GM18507 (cell line): ENCODE measurements around the gene SDF2L1.
"Not testable (repeated sequence)": the region's sequence is repeated elsewhere in the genome, so short reads cannot be mapped to it uniquely, and the experiment has no call there.

Experiments
- DNase-seq: peaks from one replicate; pipeline ENCODE4 v3.0.0; 2011; ENCODE audit warnings: low read depth; ENCODE audit not compliant: insufficient read length; ENCODE audit errors: extremely low spot score
- FAIRE-seq: peaks from 2 replicates; lab custom pipeline; 2011; peaks lifted over from hg19 to GRCh38; lab: Jason Lieb, UNC

SDF2L1 gene

DNA sequence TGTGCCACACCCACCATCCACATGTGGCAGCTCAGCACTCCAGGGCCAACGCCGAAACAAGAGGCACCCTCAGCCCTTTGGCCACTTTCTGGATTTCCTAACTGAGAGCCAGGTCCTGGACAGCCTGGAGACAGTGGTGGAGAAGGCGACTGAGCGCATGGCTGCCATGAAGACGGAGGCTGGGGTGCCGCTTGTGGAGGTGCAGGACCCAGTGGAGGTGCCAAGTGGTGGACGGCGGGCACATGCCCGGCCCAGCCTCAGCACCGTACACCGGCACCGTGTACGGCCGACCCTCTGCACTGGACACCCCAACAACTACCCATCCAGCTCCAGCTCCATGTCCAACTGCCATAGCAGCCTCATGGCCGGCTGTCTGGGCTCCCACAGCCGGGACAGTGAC, 8.0 kb upstream of the SDF2L1 start:
- no peak for FAIRE-seq
- no peak for DNase-seq

DNA sequence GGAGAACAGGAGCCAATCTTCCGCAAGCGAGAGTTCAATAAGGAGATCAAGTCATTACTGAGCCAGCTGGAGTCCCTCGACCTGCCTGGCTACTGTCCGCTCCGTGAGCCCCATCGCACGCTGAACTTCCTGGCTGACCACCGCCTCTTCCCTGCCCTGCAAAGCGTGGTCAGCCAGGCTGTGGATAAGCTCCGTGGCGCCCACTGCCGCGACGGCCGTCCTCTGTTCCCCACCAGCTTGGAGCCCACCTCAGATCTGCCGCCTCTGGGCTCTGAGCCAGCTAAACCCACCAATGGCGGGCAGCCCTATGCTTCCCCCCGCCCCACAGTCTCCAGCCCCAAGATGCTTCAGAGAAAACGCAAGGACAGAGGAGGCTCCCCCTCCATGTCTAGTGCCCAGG, 7.3 kb upstream of the SDF2L1 start:
- DNase-seq, result no peak
- FAIRE-seq, result no peak

DNA sequence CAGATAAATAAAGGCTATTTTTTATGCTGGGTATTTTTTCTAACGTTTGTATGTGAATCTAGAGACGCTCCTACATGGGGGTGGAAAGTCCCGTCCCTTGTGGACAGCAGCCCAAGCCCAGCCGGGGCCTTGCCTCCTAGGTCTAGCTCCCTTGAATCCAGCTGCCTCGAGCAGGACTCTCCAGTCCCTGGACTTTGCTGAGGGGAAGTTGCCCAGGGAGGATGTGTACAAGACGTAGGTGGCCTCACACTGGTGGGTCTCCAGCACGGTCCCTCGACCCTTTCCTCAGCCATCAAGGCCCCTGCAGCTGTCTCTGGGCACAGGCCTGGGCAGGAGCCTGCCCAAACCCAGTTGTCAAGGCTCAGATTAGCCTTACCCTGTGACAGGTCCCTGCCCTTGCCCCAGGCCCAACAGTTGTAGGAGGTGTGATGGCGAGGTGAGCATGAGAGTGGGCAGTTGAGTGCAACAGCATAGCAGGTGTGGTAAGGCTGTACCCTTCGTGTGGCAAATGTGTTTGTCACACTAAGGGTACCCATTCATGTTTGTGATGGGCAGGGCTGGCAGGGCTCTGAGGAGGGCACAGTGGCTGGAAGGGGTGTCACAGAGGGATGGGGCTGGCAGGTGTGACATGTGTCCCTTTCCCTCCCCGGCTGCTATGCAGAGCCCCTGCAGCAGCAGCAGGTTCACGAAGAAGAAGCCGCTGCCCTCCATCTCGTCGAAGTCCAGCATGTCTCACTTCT, 6.2 kb upstream of the SDF2L1 start:
- DNase-seq, result no peak
- no peak for FAIRE-seq

DNA sequence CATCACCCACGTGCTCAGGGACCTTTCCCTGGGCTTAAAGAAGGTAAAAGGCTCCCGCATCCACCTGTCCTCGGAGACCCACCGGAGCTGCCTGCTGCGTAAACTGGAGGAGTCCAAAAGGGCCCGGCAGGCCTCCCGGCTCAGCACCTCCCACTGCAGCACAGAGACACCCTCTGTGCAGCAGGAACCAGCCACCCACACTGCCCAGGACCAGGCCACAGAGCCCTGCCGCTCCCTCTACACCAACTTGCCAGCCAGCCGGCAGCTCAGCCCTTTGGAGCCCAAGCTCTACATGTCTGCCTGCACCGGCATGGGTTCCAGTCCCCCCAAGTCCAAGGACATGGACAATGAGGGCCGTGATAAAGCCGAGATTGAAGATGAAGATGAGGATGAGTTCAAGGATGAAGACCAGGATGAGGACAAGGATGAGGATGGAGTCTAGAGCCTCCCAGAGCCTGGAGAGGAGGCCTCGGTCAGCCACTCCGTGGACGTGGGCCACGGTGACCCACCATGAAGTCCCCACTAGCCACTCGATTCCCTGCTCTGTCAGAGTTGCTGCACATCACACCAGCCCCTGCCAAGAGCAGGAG, 5.4 kb upstream of the SDF2L1 start:
- FAIRE-seq (no peak), DNase-seq (no peak)

DNA sequence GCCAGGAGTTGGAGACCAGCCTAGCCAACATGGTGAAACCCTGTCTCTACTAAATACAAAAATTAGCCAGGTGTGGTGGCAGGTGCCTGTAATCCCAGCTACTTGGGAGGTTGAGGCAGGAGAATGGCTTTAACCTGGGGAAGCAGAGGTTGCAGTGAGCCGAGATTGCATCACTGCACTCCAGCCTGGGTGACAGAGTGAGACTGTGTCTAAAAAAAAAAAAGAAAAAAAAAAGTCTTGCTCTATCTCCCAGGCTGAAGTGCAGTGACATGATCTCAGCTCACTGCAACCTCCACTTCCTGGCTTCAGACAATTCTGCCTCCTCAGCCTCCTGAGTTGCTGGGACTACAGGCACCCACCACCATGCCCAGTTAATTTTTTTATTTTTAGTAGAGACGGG, 4.7 kb upstream of the SDF2L1 start:
- FAIRE-seq, DNase-seq: not testable (repeated sequence)

DNA sequence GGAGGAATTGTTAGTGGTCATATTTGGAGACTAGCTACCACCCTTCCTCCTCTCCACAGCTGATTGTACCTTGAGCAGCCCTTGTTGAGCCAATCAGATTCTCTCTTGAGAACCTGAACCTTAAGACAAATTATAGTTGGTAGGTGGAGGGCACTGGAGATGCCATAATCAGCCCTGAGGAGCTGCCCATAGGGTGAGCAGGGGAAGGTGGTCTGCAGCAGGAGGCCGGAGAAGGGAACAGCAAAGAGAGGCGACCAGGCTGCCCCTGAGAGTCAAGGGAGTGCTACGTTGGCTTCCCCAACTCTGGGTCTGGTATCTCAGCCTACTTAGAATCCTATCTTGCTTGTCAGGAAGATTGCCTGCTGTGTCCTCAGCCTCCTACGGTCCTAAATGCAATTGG, 2.7 kb upstream of the SDF2L1 start:
- FAIRE-seq, result no peak

DNA sequence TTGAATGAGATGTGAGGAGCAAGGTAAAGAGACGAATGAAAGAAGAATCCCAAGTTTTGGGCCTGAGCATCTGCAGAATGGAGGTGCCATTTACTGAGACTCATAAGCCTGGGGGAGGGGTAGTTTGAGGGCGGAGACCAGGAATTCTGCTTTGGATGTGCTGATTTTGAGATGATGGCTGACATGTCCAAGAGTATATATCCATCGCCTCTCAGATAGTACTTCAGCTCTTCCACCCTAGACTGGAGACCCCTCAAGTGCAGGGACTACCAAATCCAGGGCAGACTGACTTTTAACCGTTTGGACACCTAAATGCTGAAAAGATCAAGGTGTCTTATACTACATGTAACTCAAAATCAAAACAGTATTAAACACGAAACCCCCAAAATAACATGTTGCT, 1.3 kb upstream of the SDF2L1 start:
- DNase-seq (no peak), FAIRE-seq (no peak)

More for the DNA sequence above, 2.7 kb upstream of the SDF2L1 start:
- no peak for DNase-seq

DNA sequence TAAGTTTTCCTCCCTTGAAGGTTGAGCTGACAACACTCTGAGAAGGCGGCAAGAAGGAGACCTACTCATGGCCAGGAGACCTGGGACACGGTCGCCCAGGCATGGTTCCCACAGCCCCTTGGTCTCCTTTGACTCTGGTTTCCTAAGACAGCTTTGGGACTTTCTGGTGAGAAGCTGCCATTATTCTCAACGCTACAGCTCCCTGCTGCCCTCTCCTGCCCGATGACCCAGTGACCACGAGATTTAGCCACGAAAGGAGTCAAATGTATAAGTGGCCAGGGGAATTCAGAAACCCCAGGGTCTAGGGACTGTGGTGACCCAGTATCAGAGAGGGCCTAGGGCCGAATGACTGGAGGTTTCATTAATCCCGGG, 699 bp upstream of the SDF2L1 start:
- no peak for FAIRE-seq

DNA sequence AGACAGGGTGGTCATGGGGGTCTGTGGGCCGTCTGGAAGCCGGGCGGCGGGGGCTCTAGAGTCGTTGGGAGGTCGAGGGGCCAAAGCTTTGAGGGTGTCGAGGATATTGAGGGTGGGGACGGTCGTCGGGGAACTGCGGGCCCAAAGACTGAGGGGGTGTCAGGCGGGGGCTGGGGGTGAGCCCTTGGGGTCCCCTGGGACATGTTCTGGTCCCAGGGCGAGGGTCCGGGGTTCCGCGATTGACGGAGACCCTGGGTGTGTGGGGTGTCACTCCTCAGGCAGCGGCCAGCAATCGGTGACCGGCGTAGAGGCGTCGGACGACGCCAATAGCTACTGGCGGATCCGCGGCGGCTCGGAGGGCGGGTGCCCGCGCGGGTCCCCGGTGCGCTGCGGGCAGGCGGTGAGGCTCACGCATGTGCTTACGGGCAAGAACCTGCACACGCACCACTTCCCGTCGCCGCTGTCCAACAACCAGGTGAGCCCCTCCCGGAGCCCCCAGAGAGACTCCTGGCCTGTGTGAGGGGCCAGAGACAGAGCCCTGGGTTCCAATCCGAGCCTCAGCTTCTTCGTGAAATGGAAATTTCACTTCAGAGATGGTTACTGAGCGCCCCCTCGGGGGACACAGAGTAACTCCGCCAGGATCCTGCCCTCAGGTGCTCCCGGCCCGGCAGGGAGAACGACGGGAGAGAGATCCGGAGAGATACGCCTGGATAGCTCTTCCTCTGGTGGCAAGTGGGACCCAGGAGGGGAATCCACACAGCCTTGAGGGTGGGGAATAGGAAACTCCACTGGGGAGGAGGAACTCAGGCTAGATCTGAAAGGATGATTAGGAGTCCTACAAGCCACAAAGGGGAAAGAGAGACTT, 714 bp downstream of the SDF2L1 start:
- peak; percentile 66 for FAIRE-seq
- no peak for DNase-seq

More for the DNA sequence above, 699 bp upstream of the SDF2L1 start:
- DNase-seq, result no peak

DNA sequence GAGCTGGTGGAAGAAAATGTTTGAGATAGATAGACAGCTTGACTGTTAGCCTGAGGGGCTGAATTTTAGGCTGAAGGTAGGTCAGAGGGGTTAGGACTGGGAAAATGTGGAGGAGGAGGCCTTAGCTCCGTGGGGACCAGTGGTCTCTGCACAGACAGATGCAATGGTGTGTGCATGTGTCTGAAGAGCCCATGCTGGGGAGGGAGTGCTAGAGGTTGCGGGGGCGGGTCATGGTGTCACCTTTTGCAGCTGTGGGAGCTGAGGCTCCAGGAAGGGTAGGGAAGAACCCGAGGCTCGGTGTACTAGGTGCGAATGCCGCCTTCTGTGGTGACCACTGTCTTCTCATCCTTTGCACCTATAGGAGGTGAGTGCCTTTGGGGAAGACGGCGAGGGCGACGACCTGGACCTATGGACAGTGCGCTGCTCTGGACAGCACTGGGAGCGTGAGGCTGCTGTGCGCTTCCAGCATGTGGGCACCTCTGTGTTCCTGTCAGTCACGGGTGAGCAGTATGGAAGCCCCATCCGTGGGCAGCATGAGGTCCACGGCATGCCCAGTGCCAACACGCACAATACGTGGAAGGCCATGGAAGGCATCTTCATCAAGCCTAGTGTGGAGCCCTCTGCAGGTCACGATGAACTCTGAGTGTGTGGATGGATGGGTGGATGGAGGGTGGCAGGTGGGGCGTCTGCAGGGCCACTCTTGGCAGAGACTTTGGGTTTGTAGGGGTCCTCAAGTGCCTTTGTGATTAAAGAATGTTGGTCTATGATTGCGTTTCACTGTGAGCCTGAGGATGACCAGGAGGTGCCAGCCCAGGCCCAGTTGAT, 1.6 kb downstream of the SDF2L1 start:
- no peak for FAIRE-seq
- no peak for DNase-seq

DNA sequence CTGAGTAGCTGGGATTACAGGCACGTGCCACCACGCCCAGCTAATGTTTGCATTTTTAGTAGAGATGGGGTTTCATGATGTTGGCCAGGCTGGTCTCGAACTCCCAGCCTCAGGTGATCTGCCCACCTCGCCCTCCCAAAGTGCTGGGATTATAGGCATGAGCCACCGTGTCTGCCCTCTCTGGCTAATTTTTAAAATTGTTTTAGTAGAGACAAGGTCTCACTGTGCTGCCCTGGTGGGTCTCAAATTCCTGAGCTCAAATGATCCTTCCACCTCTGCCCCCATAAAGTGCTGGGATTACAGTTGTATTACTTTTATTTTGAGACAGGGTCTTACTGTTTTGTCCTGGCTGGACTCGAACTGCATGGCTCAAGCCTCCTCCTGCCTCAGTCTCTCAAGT, 3.4 kb downstream of the SDF2L1 start:
- not testable (repeated sequence) for DNase-seq, FAIRE-seq

DNA sequence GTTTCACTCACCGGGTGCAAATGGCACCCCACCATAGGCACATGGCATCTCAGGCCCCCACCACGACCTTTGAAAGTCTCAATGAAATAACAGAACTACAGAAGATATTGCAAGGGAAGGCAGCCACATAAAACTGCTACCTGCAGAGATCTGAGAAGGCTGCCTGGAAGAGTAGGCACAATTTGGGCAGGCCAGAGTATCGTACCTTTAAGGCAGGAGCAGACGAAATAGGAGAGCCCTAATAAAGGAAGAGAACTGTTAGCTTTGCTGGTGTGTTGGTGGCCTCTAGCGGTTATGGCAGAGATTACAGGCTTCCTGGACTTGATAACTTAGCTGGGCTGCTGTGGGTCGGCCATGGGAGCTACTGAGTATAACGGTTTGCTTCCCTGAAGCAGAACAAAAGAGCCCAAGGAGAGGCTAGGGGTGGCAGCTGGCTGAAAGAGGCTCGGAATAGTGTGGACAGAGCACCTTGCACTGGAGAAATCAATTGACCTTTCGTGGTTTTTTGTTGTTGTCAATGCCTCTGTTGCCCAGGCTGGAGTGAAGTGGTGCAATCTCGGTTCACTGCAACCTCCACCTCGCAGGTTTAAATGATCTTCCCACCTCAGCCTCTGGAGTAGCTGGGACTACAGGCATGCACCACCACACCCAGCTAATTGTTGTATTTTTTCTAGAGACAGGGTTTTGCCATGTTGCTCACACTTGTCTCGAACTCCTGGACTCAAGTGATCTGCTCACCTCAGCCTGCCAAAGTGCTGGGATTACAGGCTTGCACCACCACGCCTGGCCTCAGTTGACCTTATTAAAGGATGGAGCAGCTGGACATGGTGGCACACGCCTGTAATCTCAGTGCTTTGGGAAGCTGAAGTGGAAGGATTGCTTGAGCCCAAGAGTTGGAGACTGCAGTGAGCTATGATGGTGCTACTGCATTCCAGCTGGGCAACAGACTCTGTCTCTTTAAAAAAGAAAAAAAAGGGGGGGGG, 4.8 kb downstream of the SDF2L1 start:
- FAIRE-seq (peak; percentile 90), DNase-seq (no peak)

DNA sequence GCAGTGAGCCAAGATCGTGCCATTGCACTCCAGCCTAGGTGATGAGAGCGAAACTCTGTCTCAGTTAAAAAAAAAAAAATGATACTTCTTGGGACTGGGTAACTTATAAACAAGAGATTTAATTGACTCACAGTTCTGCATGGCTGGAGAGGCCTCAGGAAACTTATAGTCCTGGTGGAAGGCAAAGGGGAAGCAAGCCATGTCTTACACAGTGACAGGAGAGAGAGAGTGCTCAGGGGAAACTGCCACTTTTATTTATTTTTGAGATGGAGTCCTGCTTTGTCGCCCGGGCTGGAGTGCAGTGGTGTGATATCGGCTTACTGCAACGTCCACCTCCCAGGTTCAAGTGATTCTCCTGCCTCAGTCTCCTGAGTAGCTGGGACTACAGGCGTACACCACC, 8.2 kb downstream of the SDF2L1 start:
- no peak for FAIRE-seq
- no peak for DNase-seq

DNA sequence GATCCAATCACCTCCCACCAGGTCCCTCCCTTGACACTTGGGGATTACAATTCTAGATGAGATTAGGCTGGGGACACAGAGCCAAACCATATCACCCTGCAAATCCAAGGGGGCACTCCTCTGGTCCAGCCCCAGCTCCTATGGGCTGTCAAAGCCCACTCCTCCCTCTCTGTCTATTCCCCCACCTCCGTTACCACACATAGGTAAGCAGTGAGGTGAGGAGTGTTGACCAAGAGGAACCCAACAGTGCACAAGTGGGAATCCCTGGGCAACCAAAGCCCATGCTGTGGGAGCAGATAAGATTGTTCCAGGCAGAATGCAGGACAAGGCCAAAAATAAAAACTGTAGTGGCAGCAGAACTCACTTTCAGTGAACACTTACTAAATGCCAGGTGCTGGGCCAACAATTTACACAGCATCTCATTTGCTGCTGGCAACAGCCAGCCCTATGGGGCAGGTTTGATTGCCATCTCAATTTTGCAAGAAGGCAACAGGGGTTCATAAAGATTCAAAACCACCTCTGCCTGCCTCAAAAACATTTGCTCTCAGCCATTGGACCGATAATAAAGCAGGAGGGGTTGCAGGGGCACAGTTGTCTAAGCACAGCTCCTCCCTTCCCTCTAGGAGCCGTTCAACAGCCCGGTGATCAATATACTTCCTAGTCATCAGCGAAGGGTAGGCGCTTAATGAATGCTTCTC, 8.9 kb downstream of the SDF2L1 start:
- DNase-seq, result no peak
- FAIRE-seq, result no peak

DNA sequence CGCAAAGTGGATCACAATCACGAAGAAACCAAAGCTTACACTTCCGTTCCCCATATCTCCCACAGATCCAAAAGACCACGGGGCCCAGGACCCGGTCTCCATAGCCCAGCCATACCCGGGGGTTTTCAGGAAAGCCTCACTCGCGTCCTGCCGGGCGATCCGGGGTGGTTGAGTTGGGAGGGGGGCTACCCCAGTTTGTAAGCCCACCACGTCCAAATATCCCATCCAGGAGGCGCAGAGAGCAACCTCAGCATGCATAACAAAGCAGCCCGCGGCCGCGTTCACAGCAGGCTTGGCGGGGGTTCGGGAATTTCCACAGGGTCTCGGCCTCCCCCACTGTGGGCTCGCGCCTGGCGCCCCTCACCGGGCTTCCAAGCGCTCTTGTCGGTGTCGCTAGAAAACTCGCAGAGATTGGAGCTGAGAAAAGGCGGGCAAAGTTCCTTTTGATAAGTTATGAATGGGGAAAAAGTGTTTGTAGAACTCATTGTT, 9.5 kb downstream of the SDF2L1 start:
- FAIRE-seq (no peak), DNase-seq (no peak)

DNA sequence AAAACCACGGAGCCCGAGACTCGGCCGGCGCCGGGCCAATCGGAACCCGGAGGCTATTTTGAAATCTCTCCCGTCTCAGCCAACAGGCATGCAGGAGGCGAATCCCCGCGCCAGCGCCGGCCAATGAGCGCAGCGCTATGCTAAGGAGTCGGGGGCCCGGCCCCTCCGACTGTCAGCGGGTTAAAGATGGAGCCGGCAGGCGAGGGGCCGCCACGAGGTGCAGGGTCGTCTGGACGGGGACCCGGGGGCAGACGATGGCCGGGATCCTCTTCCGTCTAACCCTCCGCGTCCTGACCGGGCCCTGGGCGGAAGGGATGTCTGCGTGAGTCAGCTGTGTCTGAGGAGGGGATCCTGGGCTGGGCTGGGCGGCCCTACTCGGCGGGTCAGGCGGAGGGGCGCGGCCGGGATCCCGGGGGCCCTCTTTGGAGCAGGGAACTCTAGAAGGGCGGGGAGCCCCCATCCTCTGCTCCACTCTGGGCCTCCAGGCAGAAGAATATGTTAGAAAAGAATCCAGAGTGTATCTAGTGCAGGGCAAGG, 10.0 kb downstream of the SDF2L1 start:
- peak; percentile 83 for DNase-seq
- peak; percentile 86 for FAIRE-seq
